GM12874 (cell line): ENCODE results near the gene PHETA1.

Source experiments
- TF ChIP-seq, protein P1 (sequence below): IDR thresholded peaks from 2 replicates; pipeline ENCODE4 v1.5.1; 2011; ENCODE audit warnings: low read depth, mild to moderate bottlenecking, control low read depth, low read length, moderate library complexity; ENCODE audit not compliant: insufficient read depth

PHETA1 gene

DNA sequence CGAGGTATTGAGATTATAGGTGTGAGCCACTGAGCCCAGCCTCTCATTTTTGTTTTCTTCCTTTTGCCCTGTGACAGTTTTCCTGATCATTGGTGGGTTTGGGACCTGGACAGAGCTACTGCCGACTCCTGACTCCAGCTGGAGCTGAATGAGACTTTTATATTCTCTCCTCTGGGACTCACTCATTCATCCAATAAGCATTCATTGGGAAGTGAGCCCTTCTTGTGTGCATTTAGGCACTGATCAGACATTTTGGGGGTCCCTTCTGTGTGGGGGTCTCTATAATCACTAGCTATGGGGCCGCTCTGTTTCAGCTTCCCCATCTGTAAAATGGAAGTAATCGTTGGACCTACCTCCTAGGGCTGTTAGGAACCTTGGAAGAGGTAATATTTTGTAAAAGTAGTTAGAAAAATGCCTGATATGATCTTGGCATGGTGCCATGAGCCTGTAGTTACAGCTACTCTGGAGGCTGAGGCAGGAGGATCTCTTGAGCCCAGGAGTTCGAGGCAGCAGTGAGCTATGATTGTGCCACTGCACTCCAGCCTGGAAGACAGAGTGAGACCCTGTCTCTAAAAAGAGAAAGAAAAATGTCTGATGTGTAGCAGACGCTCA is 44.0 kb upstream of the PHETA1 start:
- TF ChIP-seq, protein P1, sequence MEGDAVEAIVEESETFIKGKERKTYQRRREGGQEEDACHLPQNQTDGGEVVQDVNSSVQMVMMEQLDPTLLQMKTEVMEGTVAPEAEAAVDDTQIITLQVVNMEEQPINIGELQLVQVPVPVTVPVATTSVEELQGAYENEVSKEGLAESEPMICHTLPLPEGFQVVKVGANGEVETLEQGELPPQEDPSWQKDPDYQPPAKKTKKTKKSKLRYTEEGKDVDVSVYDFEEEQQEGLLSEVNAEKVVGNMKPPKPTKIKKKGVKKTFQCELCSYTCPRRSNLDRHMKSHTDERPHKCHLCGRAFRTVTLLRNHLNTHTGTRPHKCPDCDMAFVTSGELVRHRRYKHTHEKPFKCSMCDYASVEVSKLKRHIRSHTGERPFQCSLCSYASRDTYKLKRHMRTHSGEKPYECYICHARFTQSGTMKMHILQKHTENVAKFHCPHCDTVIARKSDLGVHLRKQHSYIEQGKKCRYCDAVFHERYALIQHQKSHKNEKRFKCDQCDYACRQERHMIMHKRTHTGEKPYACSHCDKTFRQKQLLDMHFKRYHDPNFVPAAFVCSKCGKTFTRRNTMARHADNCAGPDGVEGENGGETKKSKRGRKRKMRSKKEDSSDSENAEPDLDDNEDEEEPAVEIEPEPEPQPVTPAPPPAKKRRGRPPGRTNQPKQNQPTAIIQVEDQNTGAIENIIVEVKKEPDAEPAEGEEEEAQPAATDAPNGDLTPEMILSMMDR = no peak

DNA sequence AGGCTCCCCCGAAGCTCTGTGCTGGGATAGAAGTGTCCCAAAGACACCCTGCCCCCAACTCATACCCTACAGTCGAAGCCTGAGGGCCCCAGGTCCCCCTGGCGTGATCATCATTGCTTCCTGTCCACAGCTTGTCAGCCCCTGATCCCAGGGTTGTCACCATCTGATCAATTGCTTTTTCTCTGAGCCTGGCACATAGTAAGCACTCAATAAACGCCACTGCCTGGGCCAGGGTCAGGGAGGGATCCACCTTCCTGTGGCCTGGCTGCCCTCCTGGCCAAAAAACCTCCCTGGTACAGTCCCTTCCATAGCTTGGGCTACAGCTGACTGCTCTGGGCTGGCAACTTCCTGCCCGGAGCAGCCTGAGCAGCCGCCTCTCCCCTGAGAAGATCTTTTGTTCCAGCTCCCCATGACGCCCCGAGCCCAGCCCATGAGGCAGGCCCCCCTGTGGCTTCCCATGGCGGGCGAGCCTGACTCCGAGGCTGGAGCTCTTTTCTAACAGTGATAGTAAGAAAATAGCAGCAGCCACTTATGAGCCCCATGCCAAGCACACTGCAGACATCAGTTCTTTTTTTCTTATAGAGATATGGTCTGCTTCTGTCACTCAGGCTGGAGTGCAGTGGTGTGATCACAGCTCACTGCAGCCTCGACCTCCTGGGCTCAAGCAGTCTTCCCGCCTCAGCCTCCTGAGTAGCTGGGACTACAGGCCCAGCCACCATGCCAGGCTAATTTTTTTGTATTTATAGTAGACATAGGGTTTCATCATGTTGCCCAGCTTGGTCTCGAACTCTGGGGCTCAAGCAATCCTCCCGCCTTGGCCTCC is 43.3 kb upstream of the PHETA1 start:
- TF ChIP-seq, protein P1 = no peak

DNA sequence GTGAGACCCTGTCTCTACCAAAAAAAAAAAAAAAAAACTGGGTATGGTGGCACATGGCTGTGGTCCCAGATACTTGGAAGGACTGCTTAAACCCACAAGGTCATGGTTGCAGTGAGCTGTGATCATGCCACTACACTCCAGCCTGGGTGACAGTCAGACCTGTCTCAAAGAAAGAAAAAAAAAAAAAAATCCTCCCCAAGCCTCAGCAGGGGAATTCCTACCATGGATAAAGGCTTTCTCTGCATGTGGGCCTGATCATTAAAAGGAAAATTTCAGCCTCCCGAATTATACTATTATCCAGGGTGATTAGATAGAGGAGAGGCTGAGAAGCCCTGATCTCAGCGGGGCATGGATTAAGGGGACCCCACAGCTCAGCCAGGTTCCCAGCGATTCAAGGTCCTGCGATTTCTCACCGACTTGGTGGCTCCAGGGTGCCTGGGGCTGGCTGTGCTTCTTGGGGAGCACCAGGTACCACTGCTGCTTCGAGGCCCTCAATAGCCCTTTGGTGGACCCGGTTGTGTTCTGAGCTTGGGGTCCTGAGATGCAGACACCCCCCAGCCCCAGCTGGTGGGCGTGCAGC is 42.4 kb upstream of the PHETA1 start:
- TF ChIP-seq, protein P1 = no peak

DNA sequence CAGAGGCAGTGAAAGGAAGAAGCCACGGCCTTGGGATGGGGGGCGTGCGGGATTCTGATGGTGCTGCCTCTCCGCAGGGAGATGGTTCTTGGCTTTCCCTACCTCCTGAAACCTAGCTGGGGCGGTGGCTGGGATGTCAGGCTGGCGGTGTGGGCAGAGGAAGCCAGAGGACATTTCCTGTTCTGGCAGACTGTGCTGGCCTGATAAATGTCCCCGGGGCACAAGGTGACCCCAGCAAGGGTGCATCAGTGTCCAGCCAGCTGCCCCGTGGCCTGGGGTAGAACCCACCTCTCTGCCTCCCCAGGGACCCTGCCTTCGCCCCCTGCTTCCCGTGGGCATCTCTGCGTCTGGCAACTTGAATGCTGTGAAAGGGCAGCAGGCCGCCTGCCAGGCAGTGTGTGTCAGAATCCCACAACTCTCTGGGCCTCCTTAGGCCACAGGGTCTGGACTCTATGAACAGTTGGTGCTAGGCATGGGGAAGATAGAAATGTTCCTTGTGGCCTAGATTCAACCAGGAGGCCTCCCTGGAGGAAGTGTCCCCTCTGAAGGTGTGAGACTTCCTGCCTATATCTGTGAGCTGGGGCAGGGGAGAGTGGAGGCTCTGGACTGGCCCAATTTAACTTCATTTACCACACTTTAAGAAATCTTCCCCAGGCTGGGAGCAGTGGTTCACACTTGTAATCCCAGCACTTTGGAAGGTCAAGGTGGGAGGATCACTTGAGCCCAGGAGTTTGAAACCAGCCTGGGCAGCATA is 41.7 kb upstream of the PHETA1 start:
- TF ChIP-seq, protein P1 = no peak

DNA sequence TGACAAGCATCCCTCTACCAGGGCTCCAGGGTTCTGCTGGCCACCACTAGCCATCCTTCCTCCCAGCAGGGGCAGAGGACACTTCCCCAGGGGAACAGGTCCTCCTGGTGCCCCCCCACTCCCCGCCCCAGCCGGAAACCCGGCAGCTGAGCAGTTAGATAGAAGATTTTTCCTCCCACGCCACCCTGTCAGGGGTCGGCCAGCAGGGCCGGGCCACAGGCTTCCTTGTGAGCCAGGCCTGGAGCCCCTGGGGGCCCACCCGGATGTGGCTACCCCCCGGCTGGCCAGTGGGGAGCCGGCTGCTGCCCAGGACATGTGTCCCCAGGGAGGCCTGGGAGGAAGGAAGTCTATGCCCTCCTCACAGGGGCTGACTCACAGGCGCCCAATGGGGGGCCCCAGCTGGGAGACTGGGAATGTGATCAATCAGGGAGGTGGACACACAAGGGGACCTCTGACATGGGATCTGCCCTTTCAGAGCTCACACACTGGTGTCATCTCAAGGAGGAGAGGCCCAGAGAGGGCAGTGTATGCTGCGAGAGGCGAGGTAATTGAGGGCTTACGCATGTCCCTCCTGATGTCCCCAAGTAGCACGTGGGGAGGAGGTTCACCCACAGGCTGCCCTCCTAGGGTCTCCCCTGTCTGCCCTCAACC is 41.0 kb upstream of the PHETA1 start:
- TF ChIP-seq, protein P1 = no peak

DNA sequence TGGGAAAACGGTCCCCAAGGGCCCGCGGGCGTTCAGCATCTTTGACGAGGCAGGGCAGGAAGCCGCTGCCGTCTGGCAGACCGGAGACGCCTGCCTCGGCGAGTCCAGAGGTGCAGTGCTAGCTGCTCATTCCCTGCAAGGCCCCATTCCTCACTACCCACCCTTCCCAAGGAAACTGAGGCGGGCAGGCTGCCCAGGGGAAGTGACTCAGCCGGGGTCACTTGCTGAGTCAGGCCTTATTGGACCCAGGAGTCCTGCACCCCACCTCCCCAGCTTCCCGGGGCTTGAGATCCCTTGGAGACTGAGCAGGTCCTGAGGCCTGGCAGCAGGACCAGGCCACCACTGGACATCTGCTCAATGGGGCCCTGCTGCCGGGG is 40.5 kb upstream of the PHETA1 start:
- TF ChIP-seq, protein P1 = no peak
